NB4 (cell line): ENCODE measurements around the gene TSHZ2.

ENCODE experiments used
- CTCF ChIP-seq: IDR thresholded peaks from one replicate; pipeline ENCODE4 v1.5.1; 2012; ENCODE audit warnings: low read depth, low read length
- POLR2A ChIP-seq: IDR thresholded peaks from 2 replicates; pipeline ENCODE4 v1.6.1; 2011; ENCODE audit warnings: mild to moderate bottlenecking; ENCODE audit not compliant: insufficient read length; ENCODE audit errors: extremely low read depth

GRCh38 chr20:53030061-53030460 is 57.9 kb downstream of the TSHZ2 start:
- no peak for TF ChIP-seq POLR2A
- TF ChIP-seq CTCF = no peak
